HG02610 (cell line): ENCODE data around the gene PRRT4.

Source experiments
- ATAC-seq: cut with Tn5 transposase; IDR thresholded peaks from one replicate; pipeline ENCODE4 v1.9.1; 2021; ENCODE audit warnings: mild to moderate bottlenecking, moderate library complexity; ENCODE audit not compliant: unreplicated experiment

PRRT4 gene

GRCh38 chr7:128302139-128302538 lies 59.4 kb downstream of the PRRT4 start:
- ATAC-seq = no peak
